IMR-90 (cell line): Measurements from ENCODE around the gene PRKCSH. TPM values are rescaled to one million over a fixed set of nuclear protein-coding genes. Genes with fewer than 3 reads are reported as not detected.

Source experiments
- ATAC-seq: fragments of 200-7000 bp; cut with Tn5 transposase; 2 replicates; pipeline ENCODE4 v1.9.1; 2020; ENCODE audit warnings: low read depth, mild to moderate bottlenecking, moderate library complexity
- BruUV-seq: library from RNA; stranded (reverse); fragments of 400-500 nt; replicated peaks from 2 replicates; lab custom pipeline; 2021; lab: Mats Ljungman, UMichigan
- CTCF ChIA-PET: fragments of 300-600 bp; formaldehyde crosslinking; extraction: SDS; loops from one replicate; lab custom pipeline; 2021; ENCODE audit warnings: antibody characterized with exemption; lab: Yijun Ruan, JAX
- POLR2A ChIA-PET: fragments of 300-600 bp; sonication (Branson Sonifier 250); formaldehyde crosslinking; loops from one replicate; lab custom pipeline; 2022; ENCODE audit warnings: antibody characterized with exemption; ENCODE audit not compliant: unreplicated experiment; lab: Charles Lee
- DNase-seq: peaks from one replicate; pipeline ENCODE4 v3.0.0; 2013
- H2AFZ ChIP-seq: replicated peaks from 2 replicates; pipeline ENCODE3; 2013; ENCODE audit warnings: low read length, mild to moderate bottlenecking; ENCODE audit not compliant: poor library complexity
- H2AK5ac ChIP-seq: 2 replicates; pipeline ENCODE4 v1.6.1; 2013; ENCODE audit warnings: low read depth, low read length, inconsistent platforms
- H2AK9ac ChIP-seq: replicated peaks from 2 replicates; pipeline ENCODE3; 2013; ENCODE audit warnings: mild to moderate bottlenecking, low read depth, low read length, moderate library complexity; ENCODE audit not compliant: poor library complexity
- H2BK120ac ChIP-seq: 2 replicates; pipeline ENCODE4 v1.6.1; 2013; ENCODE audit warnings: low read depth, low read length, inconsistent platforms
- H2BK15ac ChIP-seq: 3 replicates; pipeline ENCODE4 v1.6.1; 2013; ENCODE audit warnings: low read depth, low read length, inconsistent platforms
- H2BK20ac ChIP-seq: 2 replicates; pipeline ENCODE4 v1.6.1; 2013; ENCODE audit warnings: low read depth, mild to moderate bottlenecking, inconsistent platforms, low read length, moderate library complexity
- H2BK5ac ChIP-seq: 2 replicates; pipeline ENCODE4 v1.6.1; 2013; ENCODE audit warnings: mild to moderate bottlenecking, low read depth, low read length, inconsistent platforms; ENCODE audit not compliant: poor library complexity, severe bottlenecking
- H3K14ac ChIP-seq: replicated peaks from 2 replicates; pipeline ENCODE4 v1.6.1; 2013; ENCODE audit warnings: low read depth, low read length, inconsistent platforms
- H3K18ac ChIP-seq: 2 replicates; pipeline ENCODE4 v1.6.1; 2013; ENCODE audit warnings: low read depth, low read length, control low read depth
- H3K23ac ChIP-seq: 2 replicates; pipeline ENCODE4 v1.6.1; 2013; ENCODE audit warnings: low read depth, low read length, inconsistent platforms
- H3K27ac ChIP-seq: 2 replicates; pipeline ENCODE4 v1.5.1; 2013; ENCODE audit warnings: mild to moderate bottlenecking, control low read depth, low read length; ENCODE audit not compliant: insufficient read depth
- H3K27me3 ChIP-seq: 2 replicates; pipeline ENCODE4 v1.6.1; 2013; ENCODE audit warnings: low read length; ENCODE audit not compliant: control insufficient read depth, insufficient read depth
- H3K36me3 ChIP-seq: 2 replicates; pipeline ENCODE4 v1.6.1; 2013; ENCODE audit warnings: low read length, mixed read lengths; ENCODE audit not compliant: control insufficient read depth, insufficient read depth
- H3K4ac ChIP-seq: 2 replicates; pipeline ENCODE4 v1.6.1; 2013; ENCODE audit warnings: low read depth, low read length, inconsistent platforms
- H3K4me1 ChIP-seq: 2 replicates; pipeline ENCODE4 v1.6.1; 2013; ENCODE audit warnings: low read length, mixed read lengths; ENCODE audit not compliant: control insufficient read depth, insufficient read depth
- H3K4me2 ChIP-seq: 2 replicates; pipeline ENCODE4 v1.6.1; 2013; ENCODE audit warnings: low read depth, mild to moderate bottlenecking, control low read depth, low read length, moderate library complexity
- H3K4me3 ChIP-seq: 2 replicates; pipeline ENCODE4 v1.5.1; 2013; ENCODE audit warnings: low read depth, mild to moderate bottlenecking, control low read depth, low read length, moderate library complexity; ENCODE audit not compliant: insufficient read depth
- H3K56ac ChIP-seq: 2 replicates; pipeline ENCODE4 v1.6.1; 2013; ENCODE audit warnings: low read length, inconsistent platforms; ENCODE audit not compliant: insufficient read depth; ENCODE audit errors: extremely low read depth
- H3K79me1 ChIP-seq, 2 experiments: 2 replicates each; pipeline ENCODE4 v1.6.1; 2013; ENCODE audit warnings: low read length in 2 of 2, inconsistent platforms in 1 of 2, low read depth in 1 of 2
- H3K9ac ChIP-seq: 2 replicates; pipeline ENCODE4 v1.6.1; 2013; ENCODE audit warnings: low read depth, low read length, control low read depth
- H3K9me1 ChIP-seq: 2 replicates; pipeline ENCODE4 v1.6.1; 2013; ENCODE audit warnings: low read length, inconsistent platforms; ENCODE audit not compliant: insufficient read depth
- H3K9me3 ChIP-seq: 2 replicates; pipeline ENCODE4 v1.6.1; 2013; ENCODE audit warnings: low read length; ENCODE audit not compliant: control insufficient read depth, insufficient read depth
- H4K20me1 ChIP-seq: 2 replicates; pipeline ENCODE4 v1.6.1; 2013; ENCODE audit warnings: low read length, inconsistent platforms; ENCODE audit not compliant: insufficient read depth
- H4K5ac ChIP-seq: 2 replicates; pipeline ENCODE4 v1.6.1; 2013; ENCODE audit warnings: mild to moderate bottlenecking, low read depth, low read length, control low read depth
- H4K8ac ChIP-seq, 2 experiments: 2 replicates each; pipeline ENCODE4 v1.6.1; 2013; ENCODE audit warnings: low read depth in 2 of 2, low read length in 2 of 2, control low read depth in 1 of 2, inconsistent platforms in 1 of 2
- H4K91ac ChIP-seq: 2 replicates; pipeline ENCODE4 v1.6.1; 2013; ENCODE audit warnings: low read depth, low read length, inconsistent platforms; ENCODE audit not compliant: insufficient read depth
- CEBPB ChIP-seq: IDR thresholded peaks from 2 replicates; pipeline ENCODE4 v1.6.1; 2012; ENCODE audit warnings: low read depth, low read length, improper control_type of control experiment
- CHD1 ChIP-seq: IDR thresholded peaks from 2 replicates; pipeline ENCODE4 v1.6.1; 2012; ENCODE audit warnings: low read depth, low read length, improper control_type of control experiment
- MAFK ChIP-seq: IDR thresholded peaks from 2 replicates; pipeline ENCODE4 v1.6.1; 2012; ENCODE audit warnings: low read depth, low read length, improper control_type of control experiment
- RCOR1 ChIP-seq: IDR thresholded peaks from 2 replicates; pipeline ENCODE4 v1.6.1; 2012; ENCODE audit warnings: mild to moderate bottlenecking, low read length, improper control_type of control experiment; ENCODE audit not compliant: insufficient replicate concordance
- SMC3 ChIP-seq: fragments of 150-350 bp; IDR thresholded peaks from 2 replicates; pipeline ENCODE4 v1.6.1; 2016; ENCODE audit warnings: low read depth, mild to moderate bottlenecking, antibody characterized with exemption, low read length, moderate library complexity
- WGBS, 2 experiments: methylation state at CpG; one replicate each; pipeline versions ENCODE4 v1.1.5 to v1.1.7; 2013; ENCODE audit warnings: missing lambda C conversion rate in 2 of 2; ENCODE audit not compliant: insufficient read length in 1 of 2; ENCODE audit errors: extremely low coverage in 2 of 2; 5-methylcytosine and 5-hydroxymethylcytosine counted together
- dilution Hi-C: fragments of 300-500 bp; cut with HindIII; formaldehyde crosslinking; loops from one replicate; pipeline ENCODE4 v1.14.3; 2018; ENCODE audit warnings: low sequenced_read_pairs; ENCODE audit not compliant: unreplicated experiment
- in situ Hi-C: fragments of 300-500 bp; cut with MboI; formaldehyde crosslinking; loops from 3 replicates; pipeline ENCODE4 v1.14.3; 2019; ENCODE audit warnings: low sequenced_read_pairs, inconsistent platforms, mixed read lengths
- intact Hi-C: fragments of 100-400 bp; cut with micrococcal nuclease; formaldehyde crosslinking; loops from 2 replicates; pipeline ENCODE4 v1.10.0; 2022
- polyA plus RNA-seq, 3 experiments: library from polyadenylated mRNA; depleted of rRNA; stranded (reverse); fragments of >200 nt; gene quantifications; 2 replicates each; pipeline ENCODE4 v1.2.3, GENCODE V29; 2012; ENCODE audit warnings: low replicate concordance in 1 of 3
- total RNA-seq: library from RNA; depleted of rRNA; stranded (reverse); fragments of >200 nt; gene quantifications from 2 replicates; pipeline ENCODE4 v1.2.3, GENCODE V29; 2012
- TF ChIP-seq, protein P1 (sequence below): fragments of 150-350 bp; IDR thresholded peaks from 2 replicates; pipeline ENCODE4 v1.6.1; 2017; ENCODE audit warnings: mild to moderate bottlenecking, antibody characterized with exemption, low read length, low read depth
- TF ChIP-seq, protein P2 (sequence below): conservative IDR thresholded peaks from 2 replicates; pipeline ENCODE4 v1.5.1; 2012; ENCODE audit warnings: mild to moderate bottlenecking, low read depth, low read length, improper control_type of control experiment

The PRKCSH gene
- total and polyA plus RNA-seq, 2 of the 4 experiments (the other 2 are of a cell fraction) = 36.0 to 252 TPM

- ChIA-PET POLR2A (no interaction called here), CTCF (no interaction called here)
- no peak overlapping the region for H4K5ac ChIP-seq
- H2AFZ ChIP-seq = no peak overlapping the region
- peaks cover 3 to 29% of the 10 kb centered on the region in 2 experiments for H3K79me1 ChIP-seq
- H4K91ac ChIP-seq = no peak overlapping the region
- DNase-seq = no peak
- WGBS, 2 experiments = 90% methylated on average over 5 of the region's 13 CpGs; no CpG with 5 or more reads in 1 of the 2 experiments
- H3K56ac ChIP-seq = no peak overlapping the region
- no peak overlapping the region for H3K27ac ChIP-seq
- no peak overlapping the region for H2BK5ac ChIP-seq
- no peak overlapping the region for H3K4ac ChIP-seq
- no peak overlapping the region for H3K14ac ChIP-seq
- H2AK5ac ChIP-seq = no peak overlapping the region
- H3K36me3 ChIP-seq = peaks cover 65% of the 10 kb centered on the region
- H2AK9ac ChIP-seq = no peak overlapping the region
- no peaks in the 10 kb centered on the region for H3K4me1 ChIP-seq
- intact Hi-C loops = no loop called here
- H4K20me1 ChIP-seq = peaks cover 4% of the 10 kb centered on the region; the same call in 1 of the 2 replicates
- no peak overlapping the region for H3K4me2 ChIP-seq
- H2BK120ac ChIP-seq = no peak overlapping the region
- no peak overlapping the region for H3K23ac ChIP-seq
- dilution Hi-C loops = no loop called here
- ATAC-seq = no peak
- H3K9me1 ChIP-seq = no peaks in the 10 kb centered on the region
- no peak overlapping the region for H3K4me3 ChIP-seq
- H3K27me3 ChIP-seq = no peaks in the 10 kb centered on the region
- no peak overlapping the region for H4K8ac ChIP-seq
- no peak overlapping the region for H3K18ac ChIP-seq
- no peak overlapping the region for H3K9ac ChIP-seq
- in situ Hi-C loops = no loop called here
- BruUV-seq = no TSS peak
- no peak overlapping the region for H2BK15ac ChIP-seq
- TF ChIP-seq, protein P1, sequence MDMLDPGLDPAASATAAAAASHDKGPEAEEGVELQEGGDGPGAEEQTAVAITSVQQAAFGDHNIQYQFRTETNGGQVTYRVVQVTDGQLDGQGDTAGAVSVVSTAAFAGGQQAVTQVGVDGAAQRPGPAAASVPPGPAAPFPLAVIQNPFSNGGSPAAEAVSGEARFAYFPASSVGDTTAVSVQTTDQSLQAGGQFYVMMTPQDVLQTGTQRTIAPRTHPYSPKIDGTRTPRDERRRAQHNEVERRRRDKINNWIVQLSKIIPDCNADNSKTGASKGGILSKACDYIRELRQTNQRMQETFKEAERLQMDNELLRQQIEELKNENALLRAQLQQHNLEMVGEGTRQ = no peak
- TF ChIP-seq CHD1 (no peak), SMC3 (no peak), RCOR1 (no peak), CEBPB (no peak), MAFK (no peak)
- TF ChIP-seq, protein P2, sequence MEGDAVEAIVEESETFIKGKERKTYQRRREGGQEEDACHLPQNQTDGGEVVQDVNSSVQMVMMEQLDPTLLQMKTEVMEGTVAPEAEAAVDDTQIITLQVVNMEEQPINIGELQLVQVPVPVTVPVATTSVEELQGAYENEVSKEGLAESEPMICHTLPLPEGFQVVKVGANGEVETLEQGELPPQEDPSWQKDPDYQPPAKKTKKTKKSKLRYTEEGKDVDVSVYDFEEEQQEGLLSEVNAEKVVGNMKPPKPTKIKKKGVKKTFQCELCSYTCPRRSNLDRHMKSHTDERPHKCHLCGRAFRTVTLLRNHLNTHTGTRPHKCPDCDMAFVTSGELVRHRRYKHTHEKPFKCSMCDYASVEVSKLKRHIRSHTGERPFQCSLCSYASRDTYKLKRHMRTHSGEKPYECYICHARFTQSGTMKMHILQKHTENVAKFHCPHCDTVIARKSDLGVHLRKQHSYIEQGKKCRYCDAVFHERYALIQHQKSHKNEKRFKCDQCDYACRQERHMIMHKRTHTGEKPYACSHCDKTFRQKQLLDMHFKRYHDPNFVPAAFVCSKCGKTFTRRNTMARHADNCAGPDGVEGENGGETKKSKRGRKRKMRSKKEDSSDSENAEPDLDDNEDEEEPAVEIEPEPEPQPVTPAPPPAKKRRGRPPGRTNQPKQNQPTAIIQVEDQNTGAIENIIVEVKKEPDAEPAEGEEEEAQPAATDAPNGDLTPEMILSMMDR = no peak
- H2BK20ac ChIP-seq = no peak overlapping the region
- no peaks in the 10 kb centered on the region for H3K9me3 ChIP-seq
Measured at GRCh38 chr19:11445141-11445540, 9.7 kb downstream of the PRKCSH start.
